ENCODE data around the gene DEXI. TPM values are rescaled to one million over a fixed set of nuclear protein-coding genes. Genes with fewer than 3 reads are reported as not detected.

Gene DEXI
- total RNA-seq, 1 experiment from 2014 or later = 23.7 TPM

GRCh38 chr16:10923650-10924214, 18.5 kb downstream of the DEXI start:
- Mint-ChIP-seq H3K27ac (ENCODE audit: unreplicated experiment) (peak overlapping the region; percentile 50), H3K4me1 (ENCODE audit: low read depth, unreplicated experiment) (no peaks in the 10 kb centered on the region), H3K9me3 (ENCODE audit: unreplicated experiment) (no peaks in the 10 kb centered on the region), H3K27me3 (ENCODE audit: insufficient read depth, unreplicated experiment) (no peaks in the 10 kb centered on the region), H3K36me3 (ENCODE audit: insufficient read depth, unreplicated experiment) (peaks cover 11% of the 10 kb centered on the region), H3K4me3 (ENCODE audit: unreplicated experiment) (no peak overlapping the region)
- Histone ChIP-seq H3K36me3 (ENCODE audit: control insufficient read depth, insufficient read depth, low read length) (no peaks in the 10 kb centered on the region; the same call in 1 of the 2 replicates), H3K27me3 (replicated peaks; ENCODE audit: control insufficient read depth, insufficient read depth, low read length) (no peaks in the 10 kb centered on the region), H3K4me1 (peaks cover 8% of the 10 kb centered on the region; the same call in 1 of the 2 replicates), H3K9me3 (no peaks in the 10 kb centered on the region), H3K4me3 (ENCODE audit: low read depth, low read length) (no peak overlapping the region)
- ChIA-PET CTCF (interaction anchor here (0.7 kb wide), 1 partner anchor 409 kb away, joined by 4 read pairs; no protein-coding TSS in a partner anchor), POLR2A (no interaction called here)
- intact Hi-C loops (cut with micrococcal nuclease; ENCODE audit: unreplicated experiment) = no loop called here
- TF ChIP-seq CTCF (IDR thresholded peaks at IDR 0.05; ENCODE audit: insufficient read depth in 1 of 2, low read depth in 1 of 2, low read length in 1 of 2, severe bottlenecking in 1 of 2, unreplicated experiment in 1 of 2) = no peak
- no TSS peak for BruUV-seq (replicated peaks)
- no peak for DNase-seq

- ChIA-PET POLR2A (no interaction called here), CTCF (no interaction called here)
- no peaks in the 10 kb centered on the region for H3K9me3 ChIP-seq
- H3K36me3 ChIP-seq (ENCODE audit: control insufficient read depth, insufficient read depth, low read length) = no peaks in the 10 kb centered on the region; the same call in 1 of the 2 replicates
- peaks cover 11% of the 10 kb centered on the region for H3K36me3 Mint-ChIP-seq (ENCODE audit: insufficient read depth, unreplicated experiment)
- H3K27me3 ChIP-seq (replicated peaks; ENCODE audit: control insufficient read depth, insufficient read depth, low read length) = no peaks in the 10 kb centered on the region
- no peak for TF ChIP-seq CTCF (IDR thresholded peaks at IDR 0.05; ENCODE audit: insufficient read depth in 1 of 2, low read depth in 1 of 2, low read length in 1 of 2, severe bottlenecking in 1 of 2, unreplicated experiment in 1 of 2)
- no peak overlapping the region for H3K4me3 ChIP-seq (ENCODE audit: low read depth, low read length)
- intact Hi-C loops (cut with micrococcal nuclease; ENCODE audit: unreplicated experiment) = no loop called here
- no TSS peak for BruUV-seq (replicated peaks)
- H3K4me3 Mint-ChIP-seq (ENCODE audit: unreplicated experiment) = no peak overlapping the region
- peaks cover 13% of the 10 kb centered on the region for H3K4me1 ChIP-seq
- no peaks in the 10 kb centered on the region for H3K4me1 Mint-ChIP-seq (ENCODE audit: low read depth, unreplicated experiment)
- no peak for DNase-seq
- H3K9me3 Mint-ChIP-seq (ENCODE audit: unreplicated experiment) = no peaks in the 10 kb centered on the region
- H3K27me3 Mint-ChIP-seq (ENCODE audit: insufficient read depth, unreplicated experiment) = no peaks in the 10 kb centered on the region
- no peak overlapping the region for H3K27ac Mint-ChIP-seq (ENCODE audit: unreplicated experiment)
These were observed 19.1 kb downstream of the DEXI start for GRCh38 chr16:10923146-10923649.

- Histone ChIP-seq H3K4me3 (ENCODE audit: low read depth, low read length) (no peak overlapping the region), H3K4me1 (peaks cover 16% of the 10 kb centered on the region), H3K27me3 (replicated peaks; ENCODE audit: control insufficient read depth, insufficient read depth, low read length) (no peaks in the 10 kb centered on the region), H3K9me3 (no peaks in the 10 kb centered on the region), H3K36me3 (ENCODE audit: control insufficient read depth, insufficient read depth, low read length) (no peaks in the 10 kb centered on the region)
- ChIA-PET POLR2A (no interaction called here), CTCF (no interaction called here)
- no peak overlapping the region for H3K27ac Mint-ChIP-seq (ENCODE audit: unreplicated experiment)
- no peak overlapping the region for H3K4me3 Mint-ChIP-seq (ENCODE audit: unreplicated experiment)
- H3K36me3 Mint-ChIP-seq (ENCODE audit: insufficient read depth, unreplicated experiment) = peaks cover 11% of the 10 kb centered on the region
- H3K9me3 Mint-ChIP-seq (ENCODE audit: unreplicated experiment) = no peaks in the 10 kb centered on the region
- TF ChIP-seq CTCF (IDR thresholded peaks at IDR 0.05; ENCODE audit: insufficient read depth in 1 of 2, low read depth in 1 of 2, low read length in 1 of 2, severe bottlenecking in 1 of 2, unreplicated experiment in 1 of 2) = no peak
- no peaks in the 10 kb centered on the region for H3K4me1 Mint-ChIP-seq (ENCODE audit: low read depth, unreplicated experiment)
- no TSS peak for BruUV-seq (replicated peaks)
- H3K27me3 Mint-ChIP-seq (ENCODE audit: insufficient read depth, unreplicated experiment) = no peaks in the 10 kb centered on the region
- DNase-seq = no peak
- intact Hi-C loops (cut with micrococcal nuclease; ENCODE audit: unreplicated experiment) = no loop called here
These were observed 19.7 kb downstream of the DEXI start for GRCh38 chr16:10922328-10923145.

Data from Caco-2 (cell line).